Stimulated activated CD4-positive, alpha-beta T cell treated with anti-CD3 and anti-CD28 coated beads, TNF-alpha, amount 100 ng/mL, for 48 hours (primary cell): ENCODE data around the gene FMO3.

ENCODE experiments used
- DNase-seq, 3 donors: peaks; one replicate each; pipeline ENCODE4 v3.0.0-alpha.2; 2020; ENCODE audit warnings: low read depth in 3 of 3

Gene FMO3

DNA sequence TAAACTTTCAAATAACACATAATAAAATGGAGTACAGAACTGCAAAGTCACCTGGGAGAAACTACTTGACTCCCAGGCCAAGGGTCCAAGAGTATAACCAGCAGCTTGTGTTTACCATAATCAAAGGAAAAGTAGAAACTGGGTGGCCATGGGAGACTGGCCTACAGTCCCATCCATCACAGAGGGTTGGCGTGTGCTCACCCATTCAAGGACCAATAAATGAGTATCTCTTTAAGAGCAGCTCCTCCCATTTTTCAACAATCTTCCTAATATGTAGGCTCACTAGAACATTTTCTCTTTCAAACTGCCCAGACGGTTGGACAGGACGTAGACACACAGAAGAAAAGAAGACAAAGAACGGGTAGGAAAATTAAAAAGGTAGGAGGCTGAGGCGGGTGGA, at the start of gene FMO3:
FMO3 (plus strand) TSS at position 302 of the 400 bp plus-strand sequence. CDS start 1,754 bp downstream, outside the sequence.
- no peak for DNase-seq

DNA sequence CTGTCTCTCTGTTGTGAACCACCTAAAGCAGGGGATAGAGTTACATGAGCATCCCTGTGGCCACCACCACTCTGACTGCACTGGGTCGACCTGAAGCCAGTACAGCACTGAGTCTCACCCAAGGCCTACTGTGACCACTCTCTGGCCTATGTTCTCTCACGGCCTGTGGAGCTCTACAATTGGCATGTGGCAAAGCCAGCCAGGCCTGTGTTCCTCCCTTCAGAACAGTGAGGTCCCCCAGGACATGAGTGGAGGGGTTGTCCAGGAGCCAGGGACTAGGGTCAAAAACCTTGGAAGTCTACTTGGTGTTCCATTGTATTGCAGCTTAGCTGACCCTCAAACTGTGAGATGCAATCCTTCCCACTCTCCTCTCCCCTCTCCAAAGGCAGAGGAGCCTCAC, 42.7 kb upstream of the FMO3 start:
- DNase-seq: no peak

DNA sequence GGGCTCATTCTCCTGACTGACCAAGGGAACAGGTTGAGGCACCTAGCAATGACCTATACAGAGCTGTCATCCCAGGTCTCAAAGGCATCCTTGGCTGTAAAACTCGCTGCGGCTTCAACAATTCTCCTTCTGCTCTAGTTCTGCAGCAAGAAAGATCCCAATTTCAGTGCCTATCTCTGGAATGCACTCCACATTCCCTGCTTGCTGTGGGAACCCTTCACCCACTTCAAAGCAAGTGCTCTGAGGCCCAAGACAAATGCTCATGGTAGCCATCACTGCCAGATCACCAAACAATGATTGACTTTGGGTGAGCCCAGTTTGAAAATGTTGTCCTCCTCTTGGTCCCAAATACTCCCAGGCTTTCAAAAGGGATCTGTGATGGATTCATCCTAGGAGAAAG, 37.7 kb upstream of the FMO3 start:
- DNase-seq: no peak

DNA sequence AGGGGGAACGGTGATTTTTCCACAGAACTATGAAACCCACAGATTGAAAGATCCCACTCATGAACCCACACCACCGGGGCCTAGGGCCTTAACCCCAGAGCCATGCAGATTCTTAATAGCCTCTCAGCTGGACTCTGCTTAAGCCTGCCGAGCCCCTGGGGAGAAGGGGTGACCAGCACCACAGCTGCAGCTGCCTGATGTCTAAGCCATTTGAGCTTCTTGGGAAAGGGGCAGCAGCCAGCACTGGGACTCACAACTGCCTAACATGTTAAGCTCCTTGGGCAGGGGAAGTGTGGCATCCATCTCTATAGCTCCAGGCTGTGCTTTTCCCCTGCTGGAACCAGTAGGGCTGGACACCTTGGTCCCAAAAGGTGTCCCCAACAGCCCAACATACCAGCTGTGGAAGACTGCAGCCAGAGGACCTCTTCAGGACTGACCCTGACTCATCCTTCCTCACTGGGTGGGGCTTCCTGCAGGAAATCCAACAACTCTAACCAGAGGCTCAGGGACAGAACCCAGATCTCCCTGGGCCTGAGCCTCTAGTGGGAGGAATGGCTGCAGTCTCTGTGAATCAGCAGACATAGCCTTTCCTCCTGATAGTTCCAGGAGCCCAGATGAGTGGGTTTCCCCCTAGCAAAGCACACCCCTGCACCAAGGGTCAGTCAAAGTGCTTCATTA, 34.6 kb upstream of the FMO3 start:
- no peak for DNase-seq

DNA sequence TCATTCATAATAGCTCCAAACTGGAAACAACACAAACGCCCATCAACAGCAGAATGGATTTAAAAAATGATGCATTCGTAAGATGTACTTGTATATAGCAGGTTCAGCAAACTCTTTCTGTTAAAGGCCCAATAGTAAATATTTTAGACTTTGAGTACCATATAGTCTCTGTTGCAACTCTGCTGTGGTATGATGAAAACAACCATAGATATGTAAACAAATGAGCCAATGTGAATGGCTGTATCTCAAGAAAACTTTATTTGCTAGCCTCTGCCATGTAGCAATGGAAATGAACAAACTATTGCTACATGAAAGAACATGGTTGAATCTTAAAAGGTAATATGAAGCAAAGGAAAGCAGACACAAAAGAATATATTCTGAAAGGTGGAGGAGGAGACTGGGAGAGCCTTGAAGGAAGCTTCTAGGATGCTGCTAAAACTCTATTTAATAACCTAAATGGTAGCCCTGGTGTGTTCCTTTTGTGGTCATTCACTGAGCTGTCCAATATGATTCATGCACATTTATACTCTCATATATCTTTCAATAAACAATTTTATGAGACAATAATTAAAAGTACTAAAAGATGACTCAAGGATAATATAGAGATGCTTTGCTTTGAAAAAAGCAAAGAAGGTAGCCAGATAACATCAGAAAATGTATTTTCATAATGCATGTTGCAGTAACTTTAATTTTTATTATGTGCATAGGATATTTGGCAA, 29.1 kb upstream of the FMO3 start:
- DNase-seq: no peak

DNA sequence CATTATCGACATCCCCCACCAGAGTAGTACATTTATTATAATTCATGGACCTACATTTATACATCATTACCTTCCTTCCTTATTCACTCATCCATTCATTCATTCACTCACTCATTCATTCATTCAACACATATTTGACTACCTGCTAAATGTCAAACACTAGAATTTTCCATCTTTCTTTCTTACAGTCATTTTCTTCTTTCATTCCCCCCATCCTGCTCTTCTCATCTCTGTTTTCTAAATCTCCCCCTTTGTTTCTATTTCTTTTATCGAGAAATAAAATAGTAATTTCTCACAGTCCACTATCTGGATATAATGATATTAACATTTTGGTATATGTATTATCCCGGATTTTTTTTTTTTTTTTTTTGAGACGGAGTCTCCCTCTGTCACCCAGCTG, 27.8 kb upstream of the FMO3 start:
- no peak for DNase-seq

DNA sequence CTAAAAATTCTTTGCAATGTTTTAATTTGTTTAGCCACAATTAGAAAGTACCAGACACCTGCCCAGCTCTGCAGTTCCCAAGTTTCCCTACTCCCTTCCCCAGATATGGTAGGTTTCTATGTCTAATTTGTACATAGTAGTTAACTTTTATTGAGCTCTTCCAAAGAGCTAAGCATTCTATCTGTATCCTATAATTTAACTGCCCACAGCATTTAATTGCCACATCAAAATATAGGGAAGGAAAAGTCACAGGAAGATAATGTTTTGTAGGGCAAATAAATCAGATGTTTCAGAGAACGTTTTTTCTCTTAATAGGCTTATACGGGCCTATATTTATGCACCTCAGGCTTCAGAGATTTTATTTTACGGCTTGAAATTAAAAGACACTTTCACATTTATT, 15.7 kb upstream of the FMO3 start:
- DNase-seq: no peak

DNA sequence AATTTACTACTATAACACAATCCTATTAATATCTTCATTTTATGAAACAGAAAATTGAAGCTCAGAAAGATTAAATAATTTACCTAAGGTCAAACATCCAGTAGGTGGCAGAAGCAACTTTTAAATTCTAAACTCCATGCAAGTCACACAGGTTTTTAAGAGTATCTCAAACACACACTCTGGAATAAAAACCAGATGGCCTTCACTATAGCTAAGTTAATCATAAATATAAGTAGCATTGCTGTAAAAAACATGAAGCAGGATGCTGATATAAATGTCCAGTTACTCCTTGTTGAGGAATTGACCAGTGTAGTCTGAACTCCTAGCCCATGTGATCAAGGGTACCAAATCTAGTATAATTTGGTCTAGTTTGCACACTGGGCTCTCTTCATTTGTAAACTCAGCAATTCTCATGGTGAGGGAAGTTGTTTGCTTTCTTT, 9.4 kb upstream of the FMO3 start:
- DNase-seq: no peak

DNA sequence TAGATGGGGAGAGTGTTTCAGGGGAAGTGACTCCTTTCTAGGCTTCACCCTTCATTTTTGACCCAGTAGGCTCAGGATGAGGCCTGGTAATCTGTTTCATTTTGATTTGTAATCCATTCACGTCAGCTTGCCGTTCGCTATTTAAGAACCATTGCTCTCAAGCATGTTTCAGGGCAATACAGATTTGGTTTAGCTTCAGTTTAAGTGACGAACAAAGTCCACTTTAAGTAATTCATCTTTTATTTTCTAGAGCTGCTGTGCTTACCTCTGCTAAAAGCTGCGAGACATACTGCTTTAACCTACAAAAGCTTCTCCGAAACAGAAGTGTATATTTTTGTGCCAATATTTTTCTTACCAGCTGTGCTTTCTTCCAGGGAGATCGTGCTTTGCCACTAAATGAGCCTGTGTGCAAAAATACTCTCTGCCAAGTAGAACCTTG, 8.9 kb upstream of the FMO3 start:
- DNase-seq: no peak

DNA sequence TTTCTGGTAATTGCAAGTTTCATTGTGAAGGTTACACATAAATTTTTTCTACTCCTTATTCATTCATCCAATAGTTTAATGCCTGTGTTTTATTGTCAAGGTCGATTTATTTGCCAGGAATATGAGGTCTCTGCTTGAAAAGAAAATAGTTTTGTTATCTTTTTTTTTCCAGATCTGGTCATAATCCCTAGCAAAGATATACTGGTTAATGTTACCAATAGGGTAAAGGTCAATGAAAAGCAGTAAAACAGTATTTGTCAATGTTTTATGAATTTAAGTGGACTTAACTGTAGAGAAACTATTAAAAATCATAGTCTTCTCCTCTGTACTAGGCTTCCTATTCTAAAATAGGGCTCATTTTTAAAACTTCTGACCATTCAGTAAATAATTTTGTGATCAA, 8.1 kb upstream of the FMO3 start:
- DNase-seq: no peak

DNA sequence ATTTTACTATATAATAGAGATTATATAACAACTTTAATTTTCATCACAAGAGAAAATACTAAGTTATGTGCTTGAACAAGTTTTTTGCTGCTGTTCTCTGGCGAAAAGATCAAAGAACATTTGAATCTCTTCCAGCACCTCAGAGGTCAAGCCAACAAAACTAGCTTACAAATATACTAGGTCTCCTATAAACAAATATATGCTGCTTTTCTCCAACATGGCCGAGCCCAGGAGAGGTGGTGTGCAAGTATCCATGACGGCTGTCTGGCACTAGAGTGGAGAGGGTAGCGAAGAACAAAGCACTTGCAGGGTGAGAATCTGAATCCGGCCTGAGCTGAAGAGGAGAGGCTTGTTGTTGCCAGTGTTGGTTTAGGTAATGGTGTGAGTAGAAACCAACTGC, 7.5 kb upstream of the FMO3 start:
- DNase-seq: no peak

DNA sequence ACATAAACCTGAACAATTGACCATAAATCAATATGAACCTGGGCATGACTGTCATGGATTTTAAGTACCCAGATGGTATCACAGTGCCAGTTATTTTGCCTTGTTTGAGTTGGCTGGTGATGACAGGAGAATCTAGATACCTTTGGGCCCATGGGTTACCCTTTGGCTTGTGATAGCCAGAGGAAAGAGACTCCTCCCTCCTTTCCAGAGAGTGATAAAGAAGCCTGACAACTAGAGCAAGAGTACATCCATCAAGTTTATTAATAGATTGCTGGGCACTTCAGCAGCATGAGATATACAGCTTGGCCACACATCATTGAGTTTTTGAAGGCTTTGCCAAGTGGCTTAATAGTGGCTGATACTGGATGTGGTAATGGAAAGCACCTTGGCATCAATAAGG, 6.6 kb upstream of the FMO3 start:
- DNase-seq: no peak

DNA sequence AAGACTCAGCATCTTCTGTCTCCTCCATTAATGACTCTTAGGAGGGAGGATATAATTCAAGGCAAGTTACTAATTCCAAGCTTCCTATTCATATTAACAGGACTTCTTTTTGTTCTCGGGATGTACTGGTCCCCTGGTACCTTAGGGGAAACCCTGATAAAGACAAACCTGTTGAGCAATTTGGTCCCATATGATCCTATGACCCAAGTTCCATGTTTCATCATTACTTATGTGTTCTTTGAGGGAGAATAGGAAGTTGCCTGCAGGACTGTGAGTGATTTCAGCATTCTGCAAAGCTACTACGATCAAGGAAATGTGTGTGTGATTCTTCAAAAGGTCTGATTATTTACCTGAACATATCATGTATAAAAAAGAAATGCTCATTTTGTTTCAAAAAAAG, 5.8 kb upstream of the FMO3 start:
- DNase-seq: no peak

DNA sequence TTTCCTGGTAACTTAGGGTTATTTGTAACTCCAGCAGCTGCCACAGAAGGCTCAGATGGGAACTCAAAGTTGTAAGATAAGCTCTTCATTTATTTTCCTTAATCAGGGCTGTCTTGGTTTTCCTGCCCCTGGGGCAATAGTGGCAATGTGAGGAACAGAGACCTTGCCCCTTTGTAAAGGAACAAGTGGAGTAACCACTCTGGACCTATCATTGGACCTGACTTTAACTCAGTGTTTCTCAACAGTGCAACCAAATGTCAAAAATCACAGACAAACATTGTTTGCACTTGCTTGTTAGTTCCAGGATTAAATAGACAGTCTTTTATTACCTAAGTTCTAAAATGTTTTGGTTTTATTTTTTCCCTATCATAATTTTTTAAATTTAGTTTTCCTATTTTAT, 2.8 kb upstream of the FMO3 start:
- no peak for DNase-seq

DNA sequence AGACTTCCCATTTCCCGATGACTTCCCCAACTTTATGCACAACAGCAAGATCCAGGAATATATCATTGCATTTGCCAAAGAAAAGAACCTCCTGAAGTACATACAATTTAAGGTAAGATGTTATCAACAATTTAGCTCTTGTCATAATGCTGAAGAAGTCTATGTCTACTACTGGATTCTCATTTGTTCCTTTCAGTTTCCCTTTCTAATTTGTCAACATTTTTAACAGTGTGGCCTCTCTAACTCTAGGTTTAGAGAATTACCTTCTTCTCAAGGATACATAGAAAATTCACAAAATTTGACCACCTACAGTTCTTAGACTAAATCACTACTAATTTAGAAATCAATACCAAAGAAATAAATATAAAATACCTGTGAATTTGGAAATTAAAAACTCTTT, 13.2 kb downstream of the FMO3 start:
- DNase-seq: no peak

DNA sequence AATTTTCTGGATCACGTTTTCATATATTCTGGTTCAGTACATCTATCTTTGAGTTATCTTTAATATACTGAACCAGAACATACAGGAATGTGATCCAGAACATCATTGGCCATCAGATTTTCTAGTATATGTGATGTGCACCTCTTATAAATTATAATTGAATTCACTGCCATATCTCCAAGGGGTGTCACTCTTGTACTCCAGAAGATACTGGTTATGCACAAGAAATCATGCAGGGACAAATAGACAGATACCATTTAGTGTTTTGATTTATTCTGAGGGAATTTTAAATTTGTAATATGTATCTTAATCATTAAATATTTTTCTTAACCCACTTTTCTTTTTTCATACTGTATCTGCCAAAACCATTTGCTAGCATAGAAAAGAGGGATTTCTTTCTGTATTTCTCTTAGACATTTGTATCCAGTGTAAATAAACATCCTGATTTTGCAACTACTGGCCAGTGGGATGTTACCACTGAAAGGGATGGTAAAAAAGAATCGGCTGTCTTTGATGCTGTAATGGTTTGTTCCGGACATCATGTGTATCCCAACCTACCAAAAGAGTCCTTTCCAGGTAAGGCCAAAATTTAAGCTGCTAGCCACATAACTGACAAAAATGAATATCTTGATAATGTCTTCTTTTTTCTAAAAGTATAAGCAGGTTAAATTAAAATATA, 16.7 kb downstream of the FMO3 start:
- DNase-seq: no peak

DNA sequence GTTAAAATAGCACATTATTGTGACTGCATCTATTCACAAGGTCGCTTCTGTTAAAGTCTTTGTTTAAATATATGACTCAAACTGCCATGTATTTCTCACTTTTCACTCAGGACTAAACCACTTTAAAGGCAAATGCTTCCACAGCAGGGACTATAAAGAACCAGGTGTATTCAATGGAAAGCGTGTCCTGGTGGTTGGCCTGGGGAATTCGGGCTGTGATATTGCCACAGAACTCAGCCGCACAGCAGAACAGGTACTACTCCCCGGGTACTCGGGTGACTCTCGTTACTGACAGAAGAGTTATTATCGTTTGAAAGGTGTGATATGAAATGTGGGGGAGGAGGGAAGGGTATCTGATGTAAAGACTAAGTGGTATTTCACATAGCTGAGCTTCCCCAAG, 17.3 kb downstream of the FMO3 start:
- no peak for DNase-seq

DNA sequence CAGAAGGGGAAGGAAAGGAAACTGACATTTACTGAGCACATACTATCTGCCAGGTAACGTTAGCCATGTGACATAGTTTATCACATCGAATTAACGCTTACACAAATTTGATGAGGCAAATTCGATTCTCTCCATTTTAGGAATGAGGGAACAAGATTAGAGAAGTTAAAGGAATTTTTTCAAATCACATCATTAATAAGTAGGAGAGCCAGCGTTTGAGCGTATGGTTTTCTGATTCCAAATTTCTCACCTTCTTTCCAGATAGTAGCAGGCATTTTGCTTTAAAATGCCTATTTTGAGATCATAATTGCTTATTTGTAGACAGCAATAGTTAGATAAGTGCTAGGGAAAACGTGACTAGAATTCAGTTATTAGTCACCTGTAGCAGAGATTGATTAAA, 19.3 kb downstream of the FMO3 start:
- no peak for DNase-seq

DNA sequence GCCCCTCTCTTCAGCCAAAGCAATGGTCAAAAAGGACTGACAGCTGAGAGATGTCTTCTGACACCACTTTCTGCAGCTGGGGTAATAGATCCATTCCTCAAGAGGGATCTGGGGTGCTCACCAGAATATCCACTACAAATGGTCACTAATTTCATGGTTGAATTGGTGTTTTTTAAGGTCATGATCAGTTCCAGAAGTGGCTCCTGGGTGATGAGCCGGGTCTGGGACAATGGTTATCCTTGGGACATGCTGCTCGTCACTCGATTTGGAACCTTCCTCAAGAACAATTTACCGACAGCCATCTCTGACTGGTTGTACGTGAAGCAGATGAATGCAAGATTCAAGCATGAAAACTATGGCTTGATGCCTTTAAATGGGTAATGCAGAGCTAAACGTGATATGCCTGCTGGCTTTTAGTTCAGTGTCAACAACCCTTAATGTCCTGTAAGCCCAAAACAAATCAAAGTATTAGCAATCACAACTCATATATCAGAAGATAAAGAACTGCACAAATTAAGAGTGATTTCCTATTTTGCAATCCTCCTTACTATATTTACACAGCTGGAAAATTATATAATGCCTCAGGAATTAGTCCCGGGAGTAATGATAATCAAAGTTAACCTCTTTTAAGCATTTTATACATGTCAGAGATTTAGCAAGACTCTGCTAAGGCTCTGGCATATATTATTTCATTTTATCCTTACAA, 20.1 kb downstream of the FMO3 start:
- DNase-seq: no peak

DNA sequence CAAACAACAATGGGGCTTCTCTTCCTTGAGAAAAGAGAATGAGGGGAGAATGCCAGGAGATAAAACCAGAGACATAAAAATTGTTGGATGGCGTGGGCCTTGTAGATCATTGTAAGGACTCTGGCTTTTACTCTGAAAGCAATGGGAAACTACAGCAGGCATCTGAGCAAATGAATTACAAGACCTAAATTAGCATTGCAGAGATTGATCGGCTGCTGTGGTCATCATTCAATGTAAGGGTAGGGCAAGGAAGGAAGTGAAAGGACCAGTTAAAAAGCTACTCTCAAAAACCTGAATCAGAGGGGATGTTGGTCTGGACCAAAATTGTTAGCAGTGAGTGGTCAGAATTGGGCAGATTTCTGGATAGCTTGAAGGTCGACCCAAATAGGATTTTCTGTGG, 21.4 kb downstream of the FMO3 start:
- DNase-seq: no peak

DNA sequence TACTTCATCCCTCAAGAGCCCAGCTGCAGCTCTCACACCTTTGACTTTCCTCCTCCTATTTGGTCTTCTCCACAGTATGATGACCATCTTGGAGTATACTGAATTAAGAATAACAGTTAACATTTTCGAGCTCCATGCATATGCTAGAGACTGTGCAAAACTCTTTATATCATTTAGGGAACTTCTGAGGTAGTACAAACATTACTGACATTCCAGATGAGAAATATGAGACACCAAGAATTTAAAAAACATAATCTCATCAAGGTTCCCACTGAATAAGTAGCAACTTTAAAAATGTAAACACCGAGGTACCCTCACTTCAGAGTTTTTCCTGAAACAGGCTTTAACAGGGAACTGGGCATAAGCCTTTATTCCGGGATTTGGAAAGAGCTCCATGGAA, 22.7 kb downstream of the FMO3 start:
- DNase-seq: no peak

DNA sequence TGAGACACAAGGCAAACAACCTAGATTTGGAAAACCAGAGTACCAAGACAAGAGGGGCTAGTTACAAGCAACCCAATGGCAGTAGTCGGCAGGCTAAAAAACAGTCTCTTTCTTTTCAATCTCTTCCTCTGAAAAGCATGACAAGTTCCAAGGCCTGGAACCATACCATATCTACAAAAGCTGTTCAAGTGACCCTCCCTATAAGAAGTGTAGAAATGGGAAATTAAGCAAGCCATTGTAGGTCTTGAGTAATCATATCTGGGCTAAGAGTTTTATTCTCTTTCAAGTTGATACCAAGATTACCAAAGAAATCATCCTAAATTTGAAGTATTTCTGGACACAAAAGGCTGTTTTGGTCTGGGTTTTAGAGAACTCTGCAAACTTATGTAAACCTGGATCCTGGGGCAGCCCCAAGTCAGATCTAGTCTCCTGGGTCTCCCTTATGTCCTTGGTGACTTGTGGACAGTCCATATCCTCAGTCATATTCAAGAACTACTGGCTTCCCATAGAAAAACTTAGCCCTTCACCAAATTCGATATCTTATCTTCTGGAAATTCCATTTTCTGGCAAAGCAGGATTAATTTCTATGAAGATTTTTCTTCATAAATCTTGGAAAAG, 24.7 kb downstream of the FMO3 start:
- DNase-seq: no peak
